Natural killer cell treated with Interleukin-12 subunit alpha and Interleukin-12 subunit beta and Interleukin-15 and Interleukin-18, amount 100 ng/mL, for 72 hours (primary cell): ENCODE data around the gene LUM. TPM values are rescaled to one million over a fixed set of nuclear protein-coding genes. Genes with fewer than 3 reads are reported as not detected.

Source experiments
- ATAC-seq, 2 donors: fragments of 150-1000 bp; cut with Tn5 transposase in 1 of 2; sonication (Bioruptor Pico), chemical (Tn5 transposase) in 1 of 2; 2 replicates each; pipeline ENCODE4 v1.10.0; 2021
- DNase-seq: peaks from one replicate; pipeline ENCODE4 v3.0.0; 2022; ENCODE audit warnings: low spot score
- H3K27ac Mint-ChIP-seq, 2 donors: 1 replicate in 1 of 2; 2 replicates in 1 of 2; pipeline ENCODE4 v1.8.0; 2022; ENCODE audit warnings: mixed read lengths in 2 of 2, mild to moderate bottlenecking in 1 of 2, moderate library complexity in 1 of 2
- H3K27me3 Mint-ChIP-seq, 2 donors: 1 replicate in 1 of 2; 2 replicates in 1 of 2; pipeline ENCODE4 v1.8.0; 2022; ENCODE audit warnings: mixed read lengths in 2 of 2
- H3K36me3 Mint-ChIP-seq: one replicate; pipeline ENCODE4 v1.8.0; 2022; ENCODE audit warnings: mixed read lengths
- H3K4me1 Mint-ChIP-seq, 2 donors: 1 replicate in 1 of 2; 2 replicates in 1 of 2; pipeline ENCODE4 v1.8.0; 2022; ENCODE audit warnings: low read depth in 2 of 2, mixed read lengths in 2 of 2, mild to moderate bottlenecking in 1 of 2
- H3K4me3 Mint-ChIP-seq: one replicate; pipeline ENCODE4 v1.8.0; 2022; ENCODE audit warnings: mixed read lengths
- H3K9me3 Mint-ChIP-seq: 2 replicates; pipeline ENCODE4 v1.8.0; 2022; ENCODE audit warnings: mixed read lengths
- total RNA-seq, 2 donors: library from RNA; stranded (reverse); gene quantifications; one replicate each; pipeline ENCODE4 v1.2.3, GENCODE V29; 2022

LUM gene
- total RNA-seq, 2 donors from 2014 or later, result not detected

GRCh38 chr12:91074851-91075250, 36.4 kb downstream of the LUM start:
- Mint-ChIP-seq H3K27me3 (peaks cover 0 to 3% of the 10 kb centered on the region in 2 donors), H3K27ac (no peak overlapping the region), H3K36me3 (no peaks in the 10 kb centered on the region), H3K4me3 (no peak overlapping the region), H3K9me3 (no peaks in the 10 kb centered on the region), H3K4me1 (no peaks in the 10 kb centered on the region)
- ATAC-seq (no peak), DNase-seq (no peak)

GRCh38 chr12:91074154-91074709, 37.1 kb downstream of the LUM start:
- ATAC-seq, result no peak
- Mint-ChIP-seq H3K9me3 (no peaks in the 10 kb centered on the region), H3K27ac (no peak overlapping the region), H3K27me3 (peaks cover 0 to 3% of the 10 kb centered on the region in 2 donors), H3K4me3 (no peak overlapping the region), H3K36me3 (no peaks in the 10 kb centered on the region), H3K4me1 (no peaks in the 10 kb centered on the region)
- no peak for DNase-seq

GRCh38 chr12:91073426-91073825, 37.9 kb downstream of the LUM start:
- no peak overlapping the region for H3K27ac Mint-ChIP-seq
- H3K4me3 Mint-ChIP-seq, result no peak overlapping the region
- H3K27me3 Mint-ChIP-seq, result peaks cover 0 to 3% of the 10 kb centered on the region in 2 donors
- no peak for DNase-seq
- H3K9me3 Mint-ChIP-seq, result no peaks in the 10 kb centered on the region
- H3K4me1 Mint-ChIP-seq, result no peaks in the 10 kb centered on the region
- no peaks in the 10 kb centered on the region for H3K36me3 Mint-ChIP-seq
- no peak for ATAC-seq

- no peak overlapping the region for H3K4me3 Mint-ChIP-seq
- H3K27me3 Mint-ChIP-seq, result no peaks in the 10 kb centered on the region
- H3K4me1 Mint-ChIP-seq, result no peaks in the 10 kb centered on the region
- no peaks in the 10 kb centered on the region for H3K36me3 Mint-ChIP-seq
- H3K9me3 Mint-ChIP-seq, result no peaks in the 10 kb centered on the region
- no peak for ATAC-seq
- no peak overlapping the region for H3K27ac Mint-ChIP-seq
- no peak for DNase-seq
Measured at GRCh38 chr12:91072931-91073330, 38.4 kb downstream of the LUM start.

GRCh38 chr12:91070936-91071335, 40.4 kb downstream of the LUM start:
- Mint-ChIP-seq H3K36me3 (no peaks in the 10 kb centered on the region), H3K4me3 (no peak overlapping the region), H3K27me3 (no peaks in the 10 kb centered on the region), H3K9me3 (no peaks in the 10 kb centered on the region), H3K27ac (no peak overlapping the region), H3K4me1 (no peaks in the 10 kb centered on the region)
- DNase-seq (no peak), ATAC-seq (no peak)

- H3K36me3 Mint-ChIP-seq, result no peaks in the 10 kb centered on the region
- no peak overlapping the region for H3K4me3 Mint-ChIP-seq
- no peaks in the 10 kb centered on the region for H3K4me1 Mint-ChIP-seq
- ATAC-seq (no peak), DNase-seq (no peak)
- H3K27ac Mint-ChIP-seq, result no peak overlapping the region
- H3K9me3 Mint-ChIP-seq, result no peaks in the 10 kb centered on the region
- H3K27me3 Mint-ChIP-seq, result no peaks in the 10 kb centered on the region
Measured at GRCh38 chr12:91065396-91065795, 45.9 kb downstream of the LUM start.

- H3K27me3 Mint-ChIP-seq, result no peaks in the 10 kb centered on the region
- H3K4me1 Mint-ChIP-seq, result no peaks in the 10 kb centered on the region
Measured at GRCh38 chr12:91064640-91065039, 46.7 kb downstream of the LUM start.

GRCh38 chr12:91061091-91061490, 50.2 kb downstream of the LUM start:
- no peaks in the 10 kb centered on the region for H3K36me3 Mint-ChIP-seq
- no peak overlapping the region for H3K4me3 Mint-ChIP-seq
- H3K27me3 Mint-ChIP-seq, result no peaks in the 10 kb centered on the region
- no peaks in the 10 kb centered on the region for H3K9me3 Mint-ChIP-seq
- DNase-seq, result no peak
- H3K4me1 Mint-ChIP-seq, result no peaks in the 10 kb centered on the region
- H3K27ac Mint-ChIP-seq, result no peak overlapping the region
- ATAC-seq, result no peak

More at GRCh38 chr12:91064640-91065039, 46.7 kb downstream of the LUM start:
- Mint-ChIP-seq H3K4me3 (no peak overlapping the region), H3K27ac (no peak overlapping the region), H3K9me3 (no peaks in the 10 kb centered on the region), H3K36me3 (no peaks in the 10 kb centered on the region)
- no peak for DNase-seq
- ATAC-seq, result no peak

- Mint-ChIP-seq H3K27ac (no peak overlapping the region), H3K27me3 (no peaks in the 10 kb centered on the region), H3K4me3 (no peak overlapping the region), H3K36me3 (no peaks in the 10 kb centered on the region), H3K9me3 (no peaks in the 10 kb centered on the region), H3K4me1 (no peaks in the 10 kb centered on the region)
- DNase-seq (no peak), ATAC-seq (no peak)
Measured at GRCh38 chr12:91059211-91059610, 52.1 kb downstream of the LUM start.

GRCh38 chr12:91058786-91059185, 52.5 kb downstream of the LUM start:
- ATAC-seq, result no peak
- no peaks in the 10 kb centered on the region for H3K36me3 Mint-ChIP-seq

GRCh38 chr12:91057368-91058165, 53.7 kb downstream of the LUM start, which contains the start of gene KERA:
Gene KERA, minus strand, starts transcription at chr12:91058024. Its CDS starts 1,743 bp downstream, at chr12:91056281.
- Mint-ChIP-seq H3K36me3 (no peaks in the 10 kb centered on the region), H3K4me3 (no peak within 1 kb of the TSS), H3K4me1 (no peaks in the 10 kb centered on the region), H3K9me3 (no peaks in the 10 kb centered on the region), H3K27ac (no peak within 1 kb of the TSS), H3K27me3 (no peaks in the 10 kb centered on the region)
- ATAC-seq (no peak), DNase-seq (no peak)

More at GRCh38 chr12:91058786-91059185, 52.5 kb downstream of the LUM start:
- no peak overlapping the region for H3K27ac Mint-ChIP-seq
- no peaks in the 10 kb centered on the region for H3K27me3 Mint-ChIP-seq
- no peaks in the 10 kb centered on the region for H3K4me1 Mint-ChIP-seq
- H3K9me3 Mint-ChIP-seq, result no peaks in the 10 kb centered on the region
- no peak for DNase-seq
- H3K4me3 Mint-ChIP-seq, result no peak overlapping the region

GRCh38 chr12:91056488-91056887, 54.8 kb downstream of the LUM start:
- Mint-ChIP-seq H3K4me1 (no peaks in the 10 kb centered on the region), H3K27me3 (no peaks in the 10 kb centered on the region), H3K4me3 (no peak overlapping the region), H3K9me3 (no peaks in the 10 kb centered on the region), H3K36me3 (no peaks in the 10 kb centered on the region), H3K27ac (no peak overlapping the region)
- DNase-seq, result no peak
- no peak for ATAC-seq

GRCh38 chr12:91055976-91056375, 55.3 kb downstream of the LUM start:
- H3K36me3 Mint-ChIP-seq, result no peaks in the 10 kb centered on the region
- no peak overlapping the region for H3K4me3 Mint-ChIP-seq
- no peak overlapping the region for H3K27ac Mint-ChIP-seq
- H3K4me1 Mint-ChIP-seq, result no peaks in the 10 kb centered on the region
- no peaks in the 10 kb centered on the region for H3K9me3 Mint-ChIP-seq
- no peaks in the 10 kb centered on the region for H3K27me3 Mint-ChIP-seq
- no peak for ATAC-seq
- DNase-seq, result no peak

GRCh38 chr12:91053951-91054715, 57.2 kb downstream of the LUM start:
- H3K9me3 Mint-ChIP-seq, result no peaks in the 10 kb centered on the region
- ATAC-seq, result no peak
- H3K4me3 Mint-ChIP-seq, result no peak overlapping the region
- no peaks in the 10 kb centered on the region for H3K4me1 Mint-ChIP-seq
- no peak for DNase-seq
- no peak overlapping the region for H3K27ac Mint-ChIP-seq
- H3K27me3 Mint-ChIP-seq, result no peaks in the 10 kb centered on the region
- H3K36me3 Mint-ChIP-seq, result no peaks in the 10 kb centered on the region
